ELF-1 (cell line): ENCODE results near the gene CDKL2.
"Not testable (repeated sequence)": the region's sequence is repeated elsewhere in the genome, so short reads cannot be mapped to it uniquely, and the experiment has no call there.

Experiments used
- DNase-seq: peaks from one replicate; pipeline ENCODE4 v3.0.0-alpha.2; 2016; ENCODE audit warnings: low read depth, low spot score

Gene CDKL2

GRCh38 chr4:75552452-75552851, 77.9 kb downstream of the CDKL2 start:
- DNase-seq: no peak

- no peak for DNase-seq
Observed at GRCh38 chr4:75549019-75549418, 81.3 kb downstream of the CDKL2 start.

GRCh38 chr4:75547647-75548387, 82.5 kb downstream of the CDKL2 start:
- DNase-seq: no peak

GRCh38 chr4:75545526-75545925, 84.8 kb downstream of the CDKL2 start:
- no peak for DNase-seq

GRCh38 chr4:75544870-75545269, 85.5 kb downstream of the CDKL2 start:
- no peak for DNase-seq

GRCh38 chr4:75544220-75544619, 86.1 kb downstream of the CDKL2 start:
- DNase-seq: not testable (repeated sequence)

GRCh38 chr4:75542824-75543223, 87.5 kb downstream of the CDKL2 start:
- DNase-seq: no peak

- not testable (repeated sequence) for DNase-seq
Observed at GRCh38 chr4:75537308-75537707, 93.0 kb downstream of the CDKL2 start.

GRCh38 chr4:75533926-75534325, 96.4 kb downstream of the CDKL2 start:
- DNase-seq: not testable (repeated sequence)

- not testable (repeated sequence) for DNase-seq
Observed at GRCh38 chr4:75533339-75533887, 96.9 kb downstream of the CDKL2 start.

GRCh38 chr4:75531536-75532143, 98.7 kb downstream of the CDKL2 start:
- DNase-seq: not testable (repeated sequence)

GRCh38 chr4:75530556-75531322, 99.6 kb downstream of the CDKL2 start:
- DNase-seq: no peak
